Fibroblast of skin of scalp (primary cell): ENCODE measurements around the gene SLC17A1. TPM values are rescaled to one million over a fixed set of nuclear protein-coding genes. Genes with fewer than 3 reads are reported as not detected.

Experiments used
- DNase-seq: peaks from one replicate; pipeline ENCODE4 v3.0.0-alpha.2; 2013
- polyA plus RNA-seq, 2 experiments: library from polyadenylated mRNA; unstranded; fragments of 120-200 nt; gene quantifications; one replicate each; pipeline ENCODE4 v1.2.1, GENCODE V29; 2013; ENCODE audit not compliant: insufficient read length in 2 of 2

SLC17A1 gene, protein sequence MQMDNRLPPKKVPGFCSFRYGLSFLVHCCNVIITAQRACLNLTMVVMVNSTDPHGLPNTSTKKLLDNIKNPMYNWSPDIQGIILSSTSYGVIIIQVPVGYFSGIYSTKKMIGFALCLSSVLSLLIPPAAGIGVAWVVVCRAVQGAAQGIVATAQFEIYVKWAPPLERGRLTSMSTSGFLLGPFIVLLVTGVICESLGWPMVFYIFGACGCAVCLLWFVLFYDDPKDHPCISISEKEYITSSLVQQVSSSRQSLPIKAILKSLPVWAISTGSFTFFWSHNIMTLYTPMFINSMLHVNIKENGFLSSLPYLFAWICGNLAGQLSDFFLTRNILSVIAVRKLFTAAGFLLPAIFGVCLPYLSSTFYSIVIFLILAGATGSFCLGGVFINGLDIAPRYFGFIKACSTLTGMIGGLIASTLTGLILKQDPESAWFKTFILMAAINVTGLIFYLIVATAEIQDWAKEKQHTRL
- polyA plus RNA-seq (2013, experiment 1 of 2; ENCODE audit: insufficient read length) = not detected
- 0.18 TPM for polyA plus RNA-seq (2013, experiment 2 of 2; ENCODE audit: insufficient read length)

GRCh38 chr6:25831532-25832306 lies at the start of gene SLC17A1:
Gene SLC17A1 (minus strand): TSS chr6:25832052. CDS start chr6:25830557, 1,495 bp downstream.
- no peak for DNase-seq

- no peak for DNase-seq
Measured at GRCh38 chr6:25880601-25881000, 48.7 kb upstream of the SLC17A1 start.

DNA sequence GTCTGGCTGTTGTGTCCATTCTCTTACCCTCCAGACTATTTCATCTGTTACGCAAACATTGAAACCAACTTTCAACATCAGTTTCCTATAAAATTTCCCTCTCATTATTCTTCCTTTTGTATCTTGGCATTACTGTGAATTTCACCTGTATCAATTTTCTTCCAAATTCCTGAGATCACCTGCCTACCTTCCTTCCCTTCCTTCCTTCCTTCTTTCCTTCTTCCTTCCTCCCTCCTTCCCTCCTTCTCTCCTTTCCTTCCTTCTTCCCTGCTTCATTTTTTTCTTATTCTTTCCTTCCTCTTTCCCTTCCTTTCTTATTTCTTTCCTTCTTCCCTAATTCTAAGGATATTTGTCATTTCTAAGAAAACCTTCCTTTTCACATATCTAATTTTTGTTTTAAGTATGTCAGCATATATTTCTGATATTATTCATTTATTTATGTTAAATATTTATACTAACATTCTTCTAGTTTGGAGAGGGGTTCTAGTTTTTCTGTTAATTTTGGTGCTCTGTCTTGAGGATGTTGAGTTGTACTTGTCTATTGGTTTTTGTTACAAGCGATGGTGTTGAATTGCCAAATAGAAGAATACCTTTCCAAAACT lies 47.0 kb upstream of the SLC17A1 start:
- no peak for DNase-seq

GRCh38 chr6:25875926-25876602 lies 44.2 kb upstream of the SLC17A1 start:
- DNase-seq = no peak

DNA sequence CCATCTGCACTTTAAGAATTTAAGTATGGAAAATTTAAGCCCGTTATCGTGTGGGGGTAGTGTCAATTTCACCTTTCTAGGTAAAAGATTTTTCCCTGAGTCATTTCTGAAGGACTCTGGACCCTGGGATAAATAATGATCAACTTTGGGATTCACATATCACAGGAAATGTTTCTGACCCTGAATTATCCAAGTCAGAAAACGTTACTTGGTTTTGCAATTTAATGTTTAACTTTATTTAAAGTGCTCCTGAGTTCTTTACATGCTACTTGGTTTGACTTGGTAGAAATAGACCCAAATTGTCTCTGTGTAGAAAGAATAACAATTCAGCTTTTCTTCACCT lies 43.7 kb upstream of the SLC17A1 start:
- no peak for DNase-seq

DNA sequence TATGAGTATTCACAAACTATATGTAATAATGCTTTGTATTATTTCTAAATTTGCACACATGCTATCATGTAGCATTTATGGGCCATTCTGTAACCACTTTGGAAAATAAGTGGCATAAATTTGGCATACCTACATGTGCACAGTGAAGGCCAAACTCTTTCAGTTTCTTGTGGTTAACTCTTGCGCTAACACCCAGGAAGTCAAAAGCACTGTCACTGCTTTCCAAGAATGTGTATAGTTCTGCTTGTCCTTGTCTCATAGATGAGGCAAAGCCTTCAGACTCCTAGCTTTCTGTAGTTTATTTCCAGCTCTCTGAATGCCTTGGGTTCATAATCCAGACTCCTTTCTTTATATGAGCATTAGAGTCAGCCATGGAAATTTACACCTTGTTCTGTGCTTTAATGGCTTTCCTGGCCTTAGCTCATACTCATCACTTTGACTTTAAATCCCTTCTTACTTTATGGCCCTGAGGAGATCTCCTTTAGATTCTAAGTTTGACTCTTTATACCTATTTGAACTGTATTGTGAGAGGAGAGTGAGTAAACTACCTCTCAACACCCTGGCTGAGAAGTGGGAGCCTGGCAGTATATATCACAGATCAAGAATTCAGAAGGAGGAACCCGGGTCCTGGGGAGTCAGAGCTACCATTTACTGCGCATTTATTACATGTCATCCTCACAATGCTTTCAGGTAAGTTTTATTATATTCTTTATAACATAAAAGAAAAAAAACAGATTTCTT lies 43.1 kb upstream of the SLC17A1 start:
- no peak for DNase-seq

- DNase-seq = no peak
Measured at GRCh38 chr6:25874118-25874517, 42.3 kb upstream of the SLC17A1 start, which contains the start of gene SLC17A3. Gene SLC17A3 (minus strand): TSS chr6:25874243. CDS start chr6:25868387, 5,856 bp downstream.

DNA sequence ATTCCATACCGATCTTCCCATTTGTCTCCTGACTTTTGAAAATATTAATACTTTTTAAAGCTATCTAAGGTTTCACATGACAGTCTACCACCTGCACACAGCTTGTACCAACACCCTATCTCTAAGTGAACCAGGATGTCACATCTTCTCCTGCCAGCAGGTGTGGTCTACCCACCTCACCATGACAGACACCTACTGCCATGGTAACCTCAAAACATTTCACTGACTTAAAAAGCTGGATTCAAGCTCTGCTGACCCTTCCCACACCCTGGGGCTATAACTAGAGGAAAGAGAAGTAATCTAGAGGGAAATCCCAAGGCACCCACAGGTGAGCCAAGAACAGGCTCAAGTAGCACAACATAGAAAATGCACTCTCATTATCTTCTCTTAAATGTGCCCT lies 41.0 kb upstream of the SLC17A1 start:
- no peak for DNase-seq

- DNase-seq = no peak
Measured at GRCh38 chr6:25869840-25870239, 38.0 kb upstream of the SLC17A1 start.

- DNase-seq = no peak
Measured at GRCh38 chr6:25868436-25869183, 36.8 kb upstream of the SLC17A1 start.

- DNase-seq = no peak
Measured at GRCh38 chr6:25866011-25866410, 34.2 kb upstream of the SLC17A1 start.

DNA sequence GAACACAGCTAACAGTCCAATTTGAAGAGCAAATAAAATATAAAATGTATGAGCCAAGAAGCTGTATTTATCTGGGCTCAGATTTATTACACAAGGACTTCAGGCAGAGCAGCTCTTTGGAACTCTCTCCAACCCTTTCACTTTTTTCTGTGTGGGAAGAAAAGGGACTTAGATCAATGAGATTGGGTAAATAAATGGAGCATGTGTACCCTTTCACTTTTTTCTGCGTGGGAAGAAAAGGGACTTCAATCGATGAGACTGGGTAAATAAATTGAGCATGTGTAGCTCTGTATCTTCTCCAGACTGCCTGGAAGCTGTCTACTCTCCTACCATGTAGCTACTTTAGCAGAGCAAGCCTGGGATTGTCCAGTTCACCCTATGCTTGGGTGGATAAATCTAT lies 31.5 kb upstream of the SLC17A1 start:
- no peak for DNase-seq

GRCh38 chr6:25862199-25862598 lies 30.3 kb upstream of the SLC17A1 start:
- no peak for DNase-seq

- DNase-seq = no peak
Measured at GRCh38 chr6:25852756-25853155, 20.9 kb upstream of the SLC17A1 start.

- no peak for DNase-seq
Measured at GRCh38 chr6:25851961-25852360, 20.1 kb upstream of the SLC17A1 start.

- no peak for DNase-seq
Measured at GRCh38 chr6:25844518-25844917, 12.7 kb upstream of the SLC17A1 start.

DNA sequence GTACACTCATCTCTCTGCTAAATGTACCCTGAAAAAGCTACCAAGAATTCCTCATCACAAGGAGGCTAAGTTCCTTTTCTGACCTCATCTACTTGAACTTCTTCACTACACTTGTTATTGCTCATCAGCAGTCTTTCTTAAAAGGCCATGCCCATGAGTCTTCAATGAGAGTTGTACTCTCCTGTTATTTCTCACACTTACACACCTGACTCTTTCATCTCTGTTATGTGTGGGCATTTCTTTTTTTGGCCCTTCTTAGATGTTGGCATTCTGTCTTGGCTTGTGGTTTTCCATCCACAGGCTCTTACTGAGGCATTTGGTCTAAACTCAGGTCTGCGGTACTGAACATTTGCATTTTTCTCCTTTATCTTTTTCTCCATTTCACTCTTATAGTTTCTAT lies 10.7 kb upstream of the SLC17A1 start:
- DNase-seq = no peak

DNA sequence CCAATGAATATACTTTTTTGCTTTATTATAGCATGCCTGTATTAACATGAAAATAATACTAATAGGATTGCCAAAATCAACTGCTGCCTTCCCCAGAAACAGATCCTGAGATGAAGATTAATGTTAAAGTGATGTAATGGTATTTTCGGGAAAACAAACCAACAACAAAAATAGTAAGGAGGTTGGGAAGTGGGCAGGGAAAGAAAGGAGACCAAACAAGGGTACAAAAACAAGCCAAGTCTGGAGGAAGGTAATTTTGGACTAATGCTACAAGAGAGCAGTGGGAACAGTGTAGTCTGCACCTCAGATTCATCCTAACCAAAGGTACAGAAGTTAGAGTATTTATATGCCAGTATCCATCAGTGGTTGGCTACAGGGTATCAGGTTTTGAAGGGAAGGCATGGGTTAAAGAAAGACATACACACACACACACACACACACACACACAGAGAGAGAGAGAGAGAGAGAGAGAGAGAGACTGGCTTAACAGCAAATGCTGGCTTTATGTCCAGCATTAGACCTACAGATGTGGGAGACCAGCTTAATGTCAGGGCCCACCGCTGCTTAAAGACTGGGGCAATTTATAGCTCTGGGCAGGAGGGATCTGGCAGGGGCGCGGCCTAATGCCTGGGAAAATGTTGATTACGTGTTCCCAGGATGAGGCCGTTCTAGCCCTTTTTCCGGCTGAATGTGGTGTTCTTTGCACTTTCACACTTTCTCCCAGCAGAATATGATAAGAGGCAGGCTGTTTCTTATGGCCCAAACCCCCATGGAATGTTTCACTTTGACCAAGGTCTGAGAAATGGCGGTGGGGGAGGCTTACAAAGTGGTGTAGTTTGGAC lies 3.8 kb upstream of the SLC17A1 start:
- DNase-seq = no peak

DNA sequence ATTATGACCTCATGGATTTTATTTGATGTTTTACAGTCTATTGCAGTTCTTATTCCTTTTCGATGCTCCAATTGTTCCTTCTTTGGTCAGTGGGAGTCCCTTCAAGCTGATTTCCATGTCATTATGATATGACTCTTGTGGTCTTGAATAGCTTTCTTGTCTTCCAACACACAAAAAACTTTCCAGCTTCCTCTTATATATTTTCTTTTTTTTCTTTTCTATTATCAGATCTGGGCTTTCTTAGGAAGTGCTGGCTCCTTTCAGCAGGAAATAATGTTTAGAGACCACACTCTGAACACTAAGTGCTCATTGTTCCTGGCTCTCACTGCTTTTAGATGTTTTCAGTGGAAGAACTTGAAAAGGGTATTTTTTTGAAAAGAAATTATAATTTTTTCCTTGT lies 3.1 kb upstream of the SLC17A1 start:
- no peak for DNase-seq

DNA sequence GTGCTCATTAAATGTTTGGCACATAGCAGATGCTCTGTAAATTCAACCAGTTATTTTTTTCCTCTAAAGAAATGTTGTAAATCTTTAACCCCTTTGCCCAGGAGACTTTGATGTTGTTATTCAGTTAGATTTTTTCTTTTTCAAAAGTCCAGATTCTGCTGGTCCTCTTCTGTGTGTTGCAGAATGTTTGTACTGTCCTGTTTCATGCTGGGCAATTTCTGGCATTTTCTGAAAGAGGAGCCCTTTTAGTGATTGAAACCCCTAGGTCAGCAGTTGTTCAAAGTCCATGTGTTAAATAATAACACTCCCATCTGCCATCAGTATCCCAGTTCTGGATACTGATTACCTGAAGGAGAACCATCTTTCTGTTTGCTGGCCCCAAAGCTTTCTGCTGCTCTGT lies 1.3 kb upstream of the SLC17A1 start:
- no peak for DNase-seq
